NCI-H1417 treated with DMSO at 0.1 percent for 48 hours (cell line): ENCODE results near the gene HNF1A.
"Not testable (repeated sequence)": the region's sequence is repeated elsewhere in the genome, so short reads cannot be mapped to it uniquely, and the experiment has no call there.

Source experiments
- DNase-seq: peaks from one replicate; lab custom pipeline; 2025; lab: John Stamatoyannopoulos, UW

The HNF1A gene

GRCh38 chr12:120978296-120979219, at the start of gene HNF1A:
Gene HNF1A (plus strand): TSS chr12:120978543. CDS start chr12:120978769, 226 bp downstream.
- no peak for DNase-seq

DNA sequence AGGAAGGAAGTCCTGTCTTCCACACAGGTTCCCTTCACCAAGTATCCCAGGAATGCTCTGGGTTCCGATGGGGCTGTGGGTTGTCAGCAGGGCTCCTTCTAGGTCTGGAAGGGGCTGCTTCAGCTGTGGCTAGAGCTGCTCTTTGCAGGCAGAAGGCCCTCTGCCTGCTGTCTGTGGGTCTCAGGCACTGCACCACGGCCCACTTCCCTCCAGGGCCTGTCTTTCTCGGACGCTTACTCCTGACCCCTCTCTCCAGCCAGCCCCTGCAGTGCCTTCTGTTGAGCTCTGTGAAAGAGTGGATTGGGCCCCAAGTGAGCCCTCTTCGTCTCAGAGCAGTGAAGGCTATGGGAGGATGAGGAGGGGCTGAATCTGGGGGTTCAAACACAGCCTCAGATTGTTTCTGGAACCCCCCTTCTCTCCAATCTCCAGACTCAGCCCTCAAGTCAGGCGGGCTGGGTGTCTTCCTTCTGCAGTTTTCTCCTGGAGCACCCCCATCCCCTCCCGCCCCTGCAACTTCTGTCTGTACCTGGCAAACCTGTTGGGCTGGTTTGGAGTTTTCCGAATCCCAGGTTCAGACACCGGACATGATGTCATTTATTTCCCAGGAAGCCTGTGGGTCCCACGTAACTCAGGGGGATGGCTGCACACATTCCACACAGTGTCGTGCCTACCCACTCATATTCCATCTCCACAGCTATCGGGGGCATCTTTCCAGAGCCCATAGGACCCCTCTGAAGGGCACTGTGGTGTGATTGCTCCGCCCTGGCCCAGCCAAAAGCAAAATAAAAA, 49.3 kb upstream of the HNF1A start:
- no peak for DNase-seq

DNA sequence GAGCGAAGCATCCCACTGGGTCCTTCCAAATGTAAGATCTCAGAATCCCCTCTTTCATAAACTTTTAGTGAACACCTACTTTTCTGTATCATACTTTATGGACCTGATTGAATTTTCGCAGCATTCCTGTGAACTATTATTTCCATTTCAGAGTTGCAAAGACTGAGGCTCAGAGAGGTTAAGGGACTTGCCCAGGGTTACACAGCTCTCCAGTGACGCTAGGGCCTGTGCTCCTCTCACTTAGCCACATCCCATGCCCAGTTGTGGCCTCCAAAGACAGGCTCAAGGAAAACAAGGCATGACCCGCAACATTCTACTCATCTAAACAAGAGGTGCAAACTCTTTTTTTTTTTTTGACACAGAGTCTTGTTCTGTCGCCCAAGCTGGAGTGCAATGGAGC, 48.3 kb upstream of the HNF1A start:
- DNase-seq = no peak

- DNase-seq = no peak
Measured at GRCh38 chr12:120932058-120932457, 46.3 kb upstream of the HNF1A start.

DNA sequence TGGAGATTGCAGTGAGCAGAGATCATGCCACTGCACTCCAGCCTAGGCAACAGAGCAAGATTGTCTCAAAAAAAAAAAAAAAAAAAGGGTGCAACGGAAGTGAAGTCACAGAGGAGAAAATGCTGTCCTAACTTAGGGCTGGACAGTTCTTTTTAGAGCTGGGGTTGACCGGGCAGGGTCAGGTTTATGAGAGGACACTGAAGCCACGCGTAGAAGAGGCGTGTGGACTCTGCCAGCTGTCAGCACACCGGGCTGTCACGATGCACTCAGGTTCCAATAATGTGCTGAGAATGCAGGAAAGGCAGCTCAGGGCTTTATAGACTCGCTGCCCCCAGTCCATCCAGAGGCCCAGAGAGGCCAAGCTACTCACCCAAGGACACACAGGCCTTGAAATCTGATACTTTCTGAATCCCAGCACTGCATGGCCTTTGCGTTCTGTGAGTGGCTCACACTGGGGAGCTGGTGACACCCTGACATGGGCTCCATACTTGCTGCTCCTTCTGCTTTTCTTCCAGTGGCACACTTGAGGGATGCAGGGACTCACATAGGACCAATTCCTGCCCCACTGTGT, 45.3 kb upstream of the HNF1A start:
- DNase-seq = no peak

- DNase-seq = no peak
Measured at GRCh38 chr12:120933786-120934185, 44.6 kb upstream of the HNF1A start.

- DNase-seq = no peak
Measured at GRCh38 chr12:120936197-120936596, 42.1 kb upstream of the HNF1A start.

- DNase-seq = no peak
Measured at GRCh38 chr12:120938496-120938895, 39.8 kb upstream of the HNF1A start.

GRCh38 chr12:120939523-120939922, 38.8 kb upstream of the HNF1A start:
- DNase-seq = no peak

DNA sequence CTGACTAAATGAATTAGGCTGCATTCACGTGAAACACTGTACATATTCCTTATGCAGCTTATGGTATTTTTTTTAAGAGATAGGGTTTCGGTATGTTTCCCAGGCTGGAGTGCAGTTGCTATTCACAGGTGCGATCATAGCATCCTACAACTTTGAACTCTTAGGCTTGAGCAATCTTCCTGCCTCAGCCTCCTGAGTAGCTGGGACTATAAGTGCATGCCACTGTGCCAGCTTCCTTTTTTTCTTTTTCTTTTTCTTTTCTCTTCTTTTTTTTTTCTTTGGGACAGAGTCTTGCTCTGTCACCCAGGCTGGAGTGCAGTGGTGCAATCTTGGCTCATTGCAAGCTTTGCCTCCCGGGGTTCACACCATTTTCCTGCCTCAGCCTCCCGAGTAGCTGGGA, 38.3 kb upstream of the HNF1A start:
- no peak for DNase-seq

GRCh38 chr12:120940799-120941198, 37.5 kb upstream of the HNF1A start:
- no peak for DNase-seq

- no peak for DNase-seq
Measured at GRCh38 chr12:120941412-120941811, 36.9 kb upstream of the HNF1A start.

GRCh38 chr12:120941846-120942405, 36.4 kb upstream of the HNF1A start:
- no peak for DNase-seq

DNA sequence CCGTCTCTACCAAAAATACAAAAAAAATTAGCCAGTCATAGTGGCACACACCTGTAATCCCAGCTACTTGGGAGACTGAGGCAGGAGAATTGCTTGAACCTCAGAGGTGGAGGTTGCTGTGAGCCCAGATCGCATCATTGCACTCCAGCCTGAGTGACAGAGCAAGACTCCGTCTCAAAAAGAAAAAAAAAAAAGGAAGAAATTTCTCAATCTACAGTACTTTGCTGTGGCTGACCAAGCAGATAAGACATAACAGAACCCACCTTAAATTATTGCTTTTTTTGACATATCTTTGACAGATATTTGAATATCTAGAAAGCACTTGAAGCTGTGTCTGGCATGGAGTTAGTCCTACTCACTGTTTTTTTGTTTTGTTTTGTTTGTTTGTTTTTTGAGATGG, 34.9 kb upstream of the HNF1A start:
- DNase-seq = no peak

DNA sequence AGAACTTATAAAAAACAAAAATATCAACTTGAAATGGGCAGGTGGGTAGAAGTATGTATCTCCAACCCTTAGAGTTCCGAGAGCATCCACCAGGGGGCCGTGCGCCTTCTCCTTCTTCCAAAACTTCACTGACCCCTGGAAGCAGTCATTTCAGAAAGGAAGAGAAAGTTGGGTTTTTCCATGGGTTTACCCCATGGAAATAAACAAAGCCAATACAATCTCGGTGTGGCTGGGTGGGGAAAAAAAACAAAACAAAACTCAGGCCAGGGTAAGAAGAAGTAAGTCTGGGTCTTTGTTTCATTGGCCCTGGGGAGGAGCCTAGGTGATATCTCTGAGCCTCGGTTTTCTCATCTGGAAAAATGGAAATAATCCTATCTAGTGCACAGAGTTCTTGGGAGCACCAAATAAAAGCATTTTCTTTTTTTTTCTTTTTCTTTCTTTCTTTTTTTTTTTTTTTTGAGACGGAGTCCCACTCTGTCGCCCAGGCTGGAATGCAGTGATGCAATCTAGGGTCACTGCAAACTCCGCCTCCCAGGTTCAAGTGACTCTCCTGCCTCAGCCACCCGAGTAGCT, 33.6 kb upstream of the HNF1A start:
- DNase-seq = no peak

GRCh38 chr12:120945516-120945915, 32.8 kb upstream of the HNF1A start:
- not testable (repeated sequence) for DNase-seq

DNA sequence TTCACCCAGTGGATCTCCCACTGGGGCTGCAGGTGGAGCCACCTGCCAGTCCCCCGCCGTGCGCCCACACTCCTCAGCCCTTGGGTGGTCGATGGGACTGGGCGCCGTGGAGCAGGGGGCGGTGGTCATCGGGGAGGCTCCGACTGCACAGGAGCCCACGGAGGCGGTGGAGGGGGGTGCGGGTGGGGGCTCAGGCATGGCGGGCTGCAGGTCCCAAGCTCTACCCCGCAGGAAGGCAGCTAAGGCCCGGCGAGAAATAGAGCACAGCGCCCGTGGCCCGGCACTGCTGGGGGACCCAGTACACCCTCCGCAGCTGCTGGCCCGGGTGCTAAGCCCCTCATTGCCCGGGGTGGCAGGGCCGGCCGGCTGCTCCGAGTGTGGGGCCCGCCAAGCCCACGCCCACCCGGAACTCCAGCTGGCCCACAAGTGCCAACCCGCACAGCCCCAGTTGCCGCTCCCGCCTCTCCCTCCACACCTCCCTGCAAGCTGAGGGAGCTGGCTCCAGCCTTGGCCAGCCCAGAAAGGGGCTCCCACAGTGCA, 28.0 kb upstream of the HNF1A start:
- not testable (repeated sequence) for DNase-seq

GRCh38 chr12:120950807-120951206, 27.5 kb upstream of the HNF1A start:
- DNase-seq = no peak

DNA sequence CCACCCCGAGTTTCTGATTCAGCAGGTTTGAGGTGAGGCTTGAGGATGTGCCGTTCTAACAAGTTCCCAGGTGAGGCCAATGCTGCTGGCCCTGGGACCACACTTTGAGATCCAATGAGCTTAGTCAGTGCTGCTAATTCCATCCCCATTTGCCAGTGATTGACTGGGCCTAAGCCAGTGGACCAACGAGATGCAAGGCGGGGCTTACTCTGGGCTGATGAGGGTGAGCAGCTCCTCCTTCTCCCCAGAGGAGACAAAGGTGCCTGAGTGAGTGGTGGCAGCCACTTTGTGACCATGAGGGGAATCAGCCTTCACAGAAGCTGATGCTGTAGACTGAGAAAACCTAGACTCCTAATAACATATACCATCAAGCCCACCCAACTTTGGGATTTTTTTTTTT, 23.1 kb upstream of the HNF1A start:
- DNase-seq = no peak

- DNase-seq = no peak
Measured at GRCh38 chr12:120956579-120957300, 21.6 kb upstream of the HNF1A start.
